H1 (cell line): ENCODE results near the gene FAM53C. TPM values are rescaled to one million over a fixed set of nuclear protein-coding genes. Genes with fewer than 3 reads are reported as not detected.

Experiments
- CTCF ChIA-PET: fragments of 300-600 bp; sonication (Branson Sonifier 250); formaldehyde crosslinking; loops from one replicate; lab custom pipeline; 2021; ENCODE audit not compliant: partially characterized antibody; lab: Charles Lee
- POLR2A ChIA-PET: fragments of 300-600 bp; sonication (Branson Sonifier 250); formaldehyde crosslinking; loops from one replicate; lab custom pipeline; 2021; ENCODE audit warnings: inconsistent platforms; ENCODE audit not compliant: partially characterized antibody; lab: Charles Lee
- DNase-seq, 2 experiments: peaks; one replicate each; pipeline versions ENCODE4 v3.0.0 to v3.0.0-alpha.2; 2010 to 2022; ENCODE audit warnings: low spot score in 2 of 2, low read depth in 1 of 2, mixed read lengths in 1 of 2
- FAIRE-seq: peaks from 2 replicates; lab custom pipeline; 2011; peaks lifted over from hg19 to GRCh38; lab: Jason Lieb, UNC
- H2AFZ ChIP-seq: 2 replicates; pipeline ENCODE4 v1.8.1; 2012; ENCODE audit warnings: low read length, inconsistent platforms
- H2AK5ac ChIP-seq: 2 replicates; pipeline ENCODE4 v1.6.1; 2013; ENCODE audit warnings: low read depth, low read length
- H2BK120ac ChIP-seq: replicated peaks from 2 replicates; pipeline ENCODE3; 2013; ENCODE audit warnings: low read depth, low read length, inconsistent platforms
- H2BK12ac ChIP-seq: 2 replicates; pipeline ENCODE4 v1.6.1; 2013; ENCODE audit warnings: low read depth, low read length
- H2BK15ac ChIP-seq: 2 replicates; pipeline ENCODE4 v1.6.1; 2013; ENCODE audit warnings: low read length
- H2BK20ac ChIP-seq: 2 replicates; pipeline ENCODE4 v1.6.1; 2013; ENCODE audit warnings: low read length
- H2BK5ac ChIP-seq: 2 replicates; pipeline ENCODE4 v1.6.1; 2013; ENCODE audit warnings: low read depth, low read length
- H3K14ac ChIP-seq: 2 replicates; pipeline ENCODE4 v1.6.1; 2013; ENCODE audit warnings: inconsistent platforms; ENCODE audit not compliant: insufficient read length
- H3K18ac ChIP-seq: 2 replicates; pipeline ENCODE4 v1.6.1; 2013; ENCODE audit warnings: low read length; ENCODE audit errors: extremely low read depth
- H3K23ac ChIP-seq: 2 replicates; pipeline ENCODE4 v1.6.1; 2013; ENCODE audit warnings: inconsistent platforms; ENCODE audit not compliant: insufficient read length
- H3K23me2 ChIP-seq: 2 replicates; pipeline ENCODE4 v1.6.1; 2013; ENCODE audit warnings: low read depth, low read length
- H3K27ac ChIP-seq: 2 replicates; pipeline ENCODE4 v1.6.1; 2011; ENCODE audit warnings: low read depth, low read length, inconsistent platforms
- H3K27me3 ChIP-seq, 4 experiments: replicated peaks in 1 of 4; 1 replicate in 1 of 4; 2 replicates in 3 of 4; pipeline versions ENCODE4 v1.6.1 to v1.8.1; 2011 to 2013; ENCODE audit warnings: low read length in 3 of 4, mild to moderate bottlenecking in 3 of 4, inconsistent platforms in 2 of 4, mixed read lengths in 2 of 4, moderate library complexity in 1 of 4; ENCODE audit not compliant: control insufficient read depth in 3 of 4, insufficient read depth in 3 of 4; ENCODE audit errors: extremely low read depth in 1 of 4
- H3K36me3 ChIP-seq, 4 experiments: 2 replicates each; pipeline versions ENCODE4 v1.6.1 to v1.8.1; 2011 to 2013; ENCODE audit warnings: mild to moderate bottlenecking in 4 of 4, low read length in 3 of 4, moderate library complexity in 2 of 4, control low read depth in 1 of 4, inconsistent platforms in 1 of 4; ENCODE audit not compliant: insufficient read depth in 4 of 4, control insufficient read depth in 2 of 4
- H3K4ac ChIP-seq: replicated peaks from 2 replicates; pipeline ENCODE3; 2013; ENCODE audit warnings: low read length, low read depth, mixed read lengths, inconsistent platforms; ENCODE audit not compliant: insufficient read length
- H3K4me1 ChIP-seq, 4 experiments: replicated peaks in 1 of 4; 1 replicate in 1 of 4; 2 replicates in 3 of 4; pipeline versions ENCODE4 v1.6.1 to v1.8.1; 2011 to 2013; ENCODE audit warnings: low read length in 3 of 4, inconsistent platforms in 2 of 4, mixed read lengths in 1 of 4; ENCODE audit not compliant: insufficient read depth in 4 of 4, control insufficient read depth in 3 of 4
- H3K4me2 ChIP-seq, 2 experiments: 2 replicates each; pipeline versions ENCODE4 v1.6.1 to v1.8.1; 2011 to 2013; ENCODE audit warnings: low read depth in 2 of 2, low read length in 2 of 2, control low read depth in 1 of 2, inconsistent platforms in 1 of 2, mild to moderate bottlenecking in 1 of 2; ENCODE audit not compliant: insufficient read depth in 1 of 2
- H3K4me3 ChIP-seq, 4 experiments: fragments of 200-600, 300-600 bp in 1 of 4; sonication (generic), shearing (Covaris generic), sonication (Bioruptor Twin) in 1 of 4; 2 replicates each; pipeline versions ENCODE4 v1.5.1 to v1.8.1; 2011 to 2016; ENCODE audit warnings: low read length in 4 of 4, low read depth in 3 of 4, control low read depth in 2 of 4, inconsistent platforms in 2 of 4, mild to moderate bottlenecking in 2 of 4, mixed read lengths in 1 of 4, moderate library complexity in 1 of 4; ENCODE audit not compliant: insufficient read depth in 2 of 4; ENCODE audit errors: extremely low read depth in 1 of 4
- H3K56ac ChIP-seq: replicated peaks from 2 replicates; pipeline ENCODE3; 2013; ENCODE audit warnings: low read depth, mild to moderate bottlenecking, mixed read lengths, low read length, inconsistent platforms; ENCODE audit not compliant: insufficient read length
- H3K79me1 ChIP-seq: 2 replicates; pipeline ENCODE4 v1.6.1; 2013; ENCODE audit warnings: low read depth, low read length, control low read depth
- H3K79me2 ChIP-seq, 2 experiments: 2 replicates each; pipeline versions ENCODE4 v1.6.1 to v1.8.1; 2012 to 2013; ENCODE audit warnings: low read length in 2 of 2, mild to moderate bottlenecking in 2 of 2, inconsistent platforms in 1 of 2; ENCODE audit not compliant: insufficient read depth in 2 of 2, control insufficient read depth in 1 of 2
- H3K9ac ChIP-seq, 4 experiments: replicated peaks in 1 of 4; 1 replicate in 1 of 4; 2 replicates in 3 of 4; pipeline versions ENCODE4 v1.6.1 to v1.8.1; 2011 to 2013; ENCODE audit warnings: low read depth in 3 of 4, low read length in 3 of 4, control low read depth in 2 of 4, mild to moderate bottlenecking in 2 of 4, moderate library complexity in 2 of 4, inconsistent platforms in 1 of 4; ENCODE audit errors: extremely low read depth in 1 of 4
- H3K9me3 ChIP-seq, 2 experiments: 2 replicates each; pipeline versions ENCODE4 v1.6.1 to v1.8.1; 2012 to 2013; ENCODE audit warnings: mild to moderate bottlenecking in 2 of 2, moderate library complexity in 2 of 2, control low read depth in 1 of 2, inconsistent platforms in 1 of 2, low read depth in 1 of 2, low read length in 1 of 2, mixed read lengths in 1 of 2; ENCODE audit not compliant: insufficient read depth in 2 of 2
- H4K20me1 ChIP-seq, 2 experiments: replicated peaks in 1 of 2; 2 replicates each; pipeline versions ENCODE3 to v1.8.1; 2011 to 2013; ENCODE audit warnings: inconsistent platforms in 2 of 2, low read length in 2 of 2, mild to moderate bottlenecking in 1 of 2; ENCODE audit not compliant: insufficient read depth in 2 of 2, control insufficient read depth in 1 of 2
- H4K5ac ChIP-seq: 2 replicates; pipeline ENCODE4 v1.6.1; 2013; ENCODE audit warnings: low read length, low read depth, mixed read lengths, inconsistent platforms; ENCODE audit not compliant: insufficient read length
- H4K8ac ChIP-seq: 2 replicates; pipeline ENCODE4 v1.8.0; 2013; ENCODE audit warnings: mild to moderate bottlenecking, moderate library complexity, low read length, inconsistent platforms; ENCODE audit not compliant: insufficient read depth; ENCODE audit errors: extremely low read depth
- H4K91ac ChIP-seq: replicated peaks from 2 replicates; pipeline ENCODE3; 2013; ENCODE audit warnings: low read length, mixed read lengths, inconsistent platforms; ENCODE audit not compliant: insufficient read length
- ASH2L ChIP-seq: fragments of 200-600, 300-600 bp; sonication (generic); IDR thresholded peaks from one replicate; pipeline ENCODE4 v1.7.1; 2017; ENCODE audit warnings: low read length
- CTCF ChIP-seq, 3 experiments: IDR thresholded peaks; 1 replicate in 2 of 3; 2 replicates in 1 of 3; pipeline versions ENCODE4 v1.5.1 to v1.6.1; 2011; ENCODE audit warnings: low read length in 3 of 3, mild to moderate bottlenecking in 3 of 3, inconsistent platforms in 2 of 3, low read depth in 1 of 3, moderate library complexity in 1 of 3; ENCODE audit not compliant: insufficient read depth in 1 of 3; ENCODE audit errors: control extremely low read depth in 1 of 3
- HDAC2 ChIP-seq, 2 experiments: fragments of 300-600 bp in 1 of 2; sonication (generic) in 1 of 2; IDR thresholded peaks; 2 replicates each; pipeline ENCODE4 v1.6.1; 2011 to 2012; ENCODE audit warnings: low read depth in 2 of 2, low read length in 2 of 2, mild to moderate bottlenecking in 2 of 2, moderate library complexity in 2 of 2, borderline replicate concordance in 1 of 2, inconsistent platforms in 1 of 2
- KDM4A ChIP-seq: IDR thresholded peaks from one replicate; pipeline ENCODE4 v1.7.1; 2012; ENCODE audit warnings: low read depth, mild to moderate bottlenecking, moderate library complexity, low read length, inconsistent platforms; ENCODE audit not compliant: severe bottlenecking
- RBBP5 ChIP-seq: IDR thresholded peaks from 2 replicates; pipeline ENCODE4 v1.7.1; 2012; ENCODE audit warnings: low read depth, mild to moderate bottlenecking, inconsistent platforms, low read length, moderate library complexity, borderline replicate concordance
- RNF2 ChIP-seq: fragments of 200-900, 300-1000 bp; sonication (generic); IDR thresholded peaks from 2 replicates; pipeline ENCODE4 v1.7.1; 2016; ENCODE audit warnings: borderline replicate concordance, low read depth, mild to moderate bottlenecking, antibody characterized with exemption, low read length; ENCODE audit not compliant: poor library complexity, severe bottlenecking; ENCODE audit errors: missing control alignments
- TAF7 ChIP-seq: optimal IDR thresholded peaks from 2 replicates; pipeline ENCODE3; 2011; ENCODE audit warnings: low read depth, mild to moderate bottlenecking, inconsistent platforms, low read length, moderate library complexity, borderline replicate concordance
- polyA plus RNA-seq, 7 experiments: library from polyadenylated mRNA; depleted of rRNA in 3 of 7; stranded (reverse) in 5 of 7; unstranded in 2 of 7; fragments of >200 nt in 5 of 7; fragments of 200-250 nt in 2 of 7; gene quantifications; 1 replicate in 5 of 7; 2 replicates in 1 of 7; 4 replicates in 1 of 7; pipeline versions ENCODE4 v1.2.1 to v1.2.3, GENCODE V29; 2011 to 2013; ENCODE audit warnings: missing spikeins in 2 of 7, mixed read lengths in 2 of 7
- total RNA-seq: library from RNA; stranded (reverse); fragmentation: NEBNext Ultra II Directional; extraction: Animal tissue kit (Norgen Biotek cat#: 25700); gene quantifications from 2 replicates; pipeline ENCODE4 v1.2.1, GENCODE V29; 2021

FAM53C gene
- total and polyA plus RNA-seq, 2 of the 8 experiments (the other 6 are each of a cell fraction or from before 2014, with no cell fraction given) = 57.6 to 75.3 TPM

- Histone ChIP-seq H3K18ac (no peak overlapping the region), H3K9ac (no peak overlapping the region), H2BK20ac (no peak overlapping the region), H3K23ac (no peak overlapping the region), H3K4me2 (no peak overlapping the region), H2BK12ac (no peak overlapping the region), H2BK120ac (no peak overlapping the region), H3K79me2 (peaks cover 5 to 25% of the 10 kb centered on the region in 2 experiments; a peak in 3 of 4 replicates), H3K4me3 (no peak overlapping the region), H2AFZ (no peak overlapping the region), H4K8ac (no peak overlapping the region), H3K27ac (no peak overlapping the region), H2AK5ac (no peak overlapping the region), H3K23me2 (peaks cover 8% of the 10 kb centered on the region), H3K9me3 (no peaks in the 10 kb centered on the region), H4K20me1 (peaks cover 4 to 12% of the 10 kb centered on the region in 2 experiments), H4K91ac (no peak overlapping the region), H3K27me3 (no peaks in the 10 kb centered on the region), H3K36me3 (peaks cover 17 to 40% (median 30%) of the 10 kb centered on the region in 4 experiments), H4K5ac (no peak overlapping the region), H2BK15ac (no peak overlapping the region), H3K14ac (no peak overlapping the region), H3K79me1 (no peaks in the 10 kb centered on the region; the same call in 1 of the 2 replicates), H2BK5ac (no peak overlapping the region), H3K4me1 (peaks cover 0 to 9% (median 3%) of the 10 kb centered on the region in 4 experiments; a peak in 3 of 7 replicates), H3K56ac (no peak overlapping the region), H3K4ac (no peak overlapping the region)
- ChIA-PET CTCF (interaction anchor here (1.5 to 11.4 kb wide), 3 partner anchors 13 to 138 kb away, joined by 3 to 196 read pairs (median 4); partner anchors contain the start of genes CDC23, CDC25C and FAM53C), POLR2A (interaction anchor here (1.8 to 14.6 kb wide), 4 partner anchors 11 to 192 kb away, joined by 4 to 254 read pairs (median 39); partner anchors contain the start of genes CDC25C, ETF1 and FAM53C)
- TF ChIP-seq HDAC2 (IDR thresholded peaks at IDR 0.05; ENCODE audit: borderline replicate concordance in 1 of 2, low read depth in 2 of 2, low read length in 2 of 2) (no peak), KDM4A (no peak), RBBP5 (no peak), RNF2 (no peak), ASH2L (no peak), CTCF (IDR thresholded peaks at IDR 0.05; ENCODE audit: control extremely low read depth in 1 of 3, insufficient read depth in 1 of 3, low read depth in 1 of 3, low read length in 3 of 3) (no peak), TAF7 (no peak)
- FAIRE-seq (no peak), DNase-seq (no peak)
Measured at GRCh38 chr5:138350563-138350890, 12.5 kb downstream of the FAM53C start.
